Ovary (tissue), 9 donors: ENCODE results near the gene PARM1. TPM values are rescaled to one million over a fixed set of nuclear protein-coding genes. Genes with fewer than 3 reads are reported as not detected.

Source experiments
- DNase-seq, 5 donors: peaks; one replicate each; pipeline ENCODE4 v3.0.0-alpha.2; 2019 to 2020
- H3K27ac ChIP-seq, 2 donors: fragments of 200-600 bp; one replicate each; pipeline versions ENCODE4 v1.5.1 to v1.8.0; 2019 to 2022
- H3K27me3 ChIP-seq: fragments of 200-600 bp; one replicate; pipeline ENCODE4 v1.8.0; 2022
- H3K36me3 ChIP-seq: fragments of 200-600 bp; sonication (generic); one replicate; pipeline ENCODE4 v1.5.1; 2019
- H3K4me1 ChIP-seq: one replicate; pipeline ENCODE4 v1.8.1; 2013; ENCODE audit warnings: mild to moderate bottlenecking, moderate library complexity; ENCODE audit not compliant: insufficient read depth
- H3K4me3 ChIP-seq: fragments of 200-600 bp; sonication (generic); one replicate; pipeline ENCODE4 v1.5.1; 2017
- H3K9me3 ChIP-seq, 2 donors: fragments of 200-600 bp in 1 of 2; sonication (generic) in 1 of 2; one replicate each; pipeline versions ENCODE4 v1.5.1 to v1.8.1; 2013 to 2019; ENCODE audit warnings: mild to moderate bottlenecking in 1 of 2, moderate library complexity in 1 of 2
- EP300 ChIP-seq: sonication (generic); formaldehyde crosslinking; IDR thresholded peaks from one replicate; pipeline ENCODE4 v1.6.1; 2017; ENCODE audit warnings: antibody characterized with exemption
- POLR2A ChIP-seq: fragments of 450-650 bp; IDR thresholded peaks from one replicate; pipeline ENCODE4 v1.6.1; 2017; ENCODE audit warnings: antibody characterized with exemption, mild to moderate bottlenecking, moderate library complexity
- WGBS, 3 donors: extraction: QIAGEN DNeasy Blood & Tissue Kit in 1 of 3; methylation state at CpG; one replicate each; pipeline versions ENCODE4 v1.1.5 to v1.1.7; 2013 to 2017; 5-methylcytosine and 5-hydroxymethylcytosine counted together
- intact Hi-C, 4 donors: fragments of 100-400 bp; cut with DNase I; formaldehyde crosslinking; loops; one replicate each; pipeline versions ENCODE4 v1.11.0 to v1.15.1; 2022 to 2023
- polyA plus RNA-seq, 2 donors: library from polyadenylated mRNA; stranded (reverse); fragments of 200-250 nt in 1 of 2; fragments of 350-450 nt in 1 of 2; fragmentation: Illumina TruSeq in 1 of 2; extraction: RNeasy Lipid Tissue Mini Kit (QIAGEN cat#74804) in 1 of 2; gene quantifications; one replicate each; pipeline ENCODE4 v1.2.3, GENCODE V29; 2013 to 2014
- total RNA-seq, 7 donors: library from RNA; depleted of rRNA in 2 of 7; stranded (reverse); fragments of >200 nt in 2 of 7; fragmentation: NEBNext Ultra II Directional in 3 of 7; extraction: Animal tissue kit (Norgen Biotek cat#: 25700) in 3 of 7; gene quantifications; one replicate each; pipeline versions ENCODE4 v1.1.0 to v1.2.4, GENCODE V29; 2016 to 2023
- TF ChIP-seq, protein P1 (sequence below), 3 donors: fragments of 450-650 bp in 2 of 3; fragments of 200-600 bp in 1 of 3; IDR thresholded peaks; one replicate each; pipeline versions ENCODE4 v1.5.1 to v1.8.0; 2016 to 2022; ENCODE audit warnings: antibody characterized with exemption in 3 of 3, mild to moderate bottlenecking in 1 of 3
- donor health status: DM: no; HTN: no; CAD: no; lungs with moderate emphysema.
- donor health status: DM: no; HTN: no; CAD: no.
- donor health status: Bipolar disorder and iron deficiency.
- donor health status: DM: yes; HTN: yes; CAD: no.
- donor health status: DM: no; HTN: no; CAD: no.
- donor health status: DM: yes; HTN: yes; CAD: no.

Gene PARM1
- total and polyA plus RNA-seq, 9 donors, result 1.9 to 90.1 (median 12.6) TPM

DNA sequence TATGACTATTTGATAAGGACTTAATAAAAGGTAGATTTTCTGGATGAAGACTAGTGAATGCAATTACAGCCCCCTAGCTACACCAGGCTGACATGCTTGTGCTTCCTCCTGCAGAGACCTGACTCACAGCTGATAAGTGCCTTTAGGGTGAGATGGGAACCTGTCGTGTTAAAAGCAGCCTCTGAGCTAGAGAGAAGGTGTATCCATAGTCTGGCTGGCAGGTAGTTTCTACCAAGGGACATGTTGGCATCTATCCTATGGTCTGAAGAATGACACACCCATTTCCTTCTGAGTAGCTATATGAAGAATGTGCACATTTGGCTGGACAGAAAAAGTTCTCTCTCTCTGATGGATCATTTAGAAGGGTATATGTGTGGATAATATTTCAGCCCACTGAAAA, 64.1 kb downstream of the PARM1 start:
- no peak overlapping the region for H3K4me3 ChIP-seq
- no peaks in the 10 kb centered on the region for H3K36me3 ChIP-seq
- no peak for DNase-seq
- intact Hi-C loops, result no loop called here
- H3K27me3 ChIP-seq, result no peaks in the 10 kb centered on the region
- H3K4me1 ChIP-seq, result no peaks in the 10 kb centered on the region
- H3K9me3 ChIP-seq, result no peaks in the 10 kb centered on the region
- TF ChIP-seq POLR2A (no peak), EP300 (no peak)
- TF ChIP-seq, protein P1, sequence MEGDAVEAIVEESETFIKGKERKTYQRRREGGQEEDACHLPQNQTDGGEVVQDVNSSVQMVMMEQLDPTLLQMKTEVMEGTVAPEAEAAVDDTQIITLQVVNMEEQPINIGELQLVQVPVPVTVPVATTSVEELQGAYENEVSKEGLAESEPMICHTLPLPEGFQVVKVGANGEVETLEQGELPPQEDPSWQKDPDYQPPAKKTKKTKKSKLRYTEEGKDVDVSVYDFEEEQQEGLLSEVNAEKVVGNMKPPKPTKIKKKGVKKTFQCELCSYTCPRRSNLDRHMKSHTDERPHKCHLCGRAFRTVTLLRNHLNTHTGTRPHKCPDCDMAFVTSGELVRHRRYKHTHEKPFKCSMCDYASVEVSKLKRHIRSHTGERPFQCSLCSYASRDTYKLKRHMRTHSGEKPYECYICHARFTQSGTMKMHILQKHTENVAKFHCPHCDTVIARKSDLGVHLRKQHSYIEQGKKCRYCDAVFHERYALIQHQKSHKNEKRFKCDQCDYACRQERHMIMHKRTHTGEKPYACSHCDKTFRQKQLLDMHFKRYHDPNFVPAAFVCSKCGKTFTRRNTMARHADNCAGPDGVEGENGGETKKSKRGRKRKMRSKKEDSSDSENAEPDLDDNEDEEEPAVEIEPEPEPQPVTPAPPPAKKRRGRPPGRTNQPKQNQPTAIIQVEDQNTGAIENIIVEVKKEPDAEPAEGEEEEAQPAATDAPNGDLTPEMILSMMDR (IDR thresholded peaks at IDR 0.05), result no peak
- WGBS, 3 donors, result 38 to 46% (median 44%) methylated on average over 1 of the region's 1 CpG
- H3K27ac ChIP-seq, result no peak overlapping the region

DNA sequence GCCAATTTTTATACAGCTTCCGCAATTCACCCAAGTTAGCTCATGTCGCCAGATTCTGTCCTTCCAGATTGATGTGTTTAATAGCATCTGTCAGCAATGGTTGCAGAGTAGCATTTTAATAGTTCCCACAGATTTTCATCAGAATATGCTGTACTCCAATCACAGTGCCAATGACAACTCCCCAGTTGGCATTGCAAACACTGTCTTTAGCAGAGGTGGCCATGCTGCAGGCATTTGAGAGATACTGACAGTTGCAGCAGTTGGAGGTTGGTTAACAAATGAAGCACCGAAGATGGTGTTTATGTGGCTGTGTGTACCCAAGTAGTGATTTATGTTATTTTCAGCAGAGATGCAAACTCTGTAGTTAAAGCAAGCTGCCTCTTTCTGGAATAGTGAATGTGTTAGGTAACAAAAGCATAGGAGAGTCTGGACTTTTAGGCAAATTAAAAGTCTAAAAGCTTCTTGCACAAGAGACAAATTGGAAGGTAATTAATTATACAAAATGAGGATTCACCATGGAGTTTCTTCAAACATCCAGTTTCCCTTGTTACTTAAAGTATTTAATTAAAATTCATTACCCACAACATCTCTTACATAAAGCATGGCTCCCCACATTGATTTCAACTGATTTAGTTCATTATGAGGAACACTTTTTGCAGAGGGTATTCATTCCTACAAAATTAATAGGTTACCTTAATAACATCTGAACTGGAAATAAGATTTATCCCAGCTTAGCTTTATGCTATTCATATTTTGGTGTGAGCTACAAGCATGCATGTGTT, 65.2 kb downstream of the PARM1 start:
- 71 to 75% (median 73%) methylated on average over 3 of the region's 3 CpGs for WGBS, 3 donors
- H3K4me1 ChIP-seq, result no peaks in the 10 kb centered on the region
- no peak overlapping the region for H3K27ac ChIP-seq
- no peak for DNase-seq
- TF ChIP-seq POLR2A (no peak), EP300 (no peak)
- TF ChIP-seq, protein P1 (IDR thresholded peaks at IDR 0.05), result no peak
- no peak overlapping the region for H3K4me3 ChIP-seq
- H3K9me3 ChIP-seq, result no peaks in the 10 kb centered on the region
- H3K36me3 ChIP-seq, result no peaks in the 10 kb centered on the region
- no peaks in the 10 kb centered on the region for H3K27me3 ChIP-seq
- intact Hi-C loops, result no loop called here

DNA sequence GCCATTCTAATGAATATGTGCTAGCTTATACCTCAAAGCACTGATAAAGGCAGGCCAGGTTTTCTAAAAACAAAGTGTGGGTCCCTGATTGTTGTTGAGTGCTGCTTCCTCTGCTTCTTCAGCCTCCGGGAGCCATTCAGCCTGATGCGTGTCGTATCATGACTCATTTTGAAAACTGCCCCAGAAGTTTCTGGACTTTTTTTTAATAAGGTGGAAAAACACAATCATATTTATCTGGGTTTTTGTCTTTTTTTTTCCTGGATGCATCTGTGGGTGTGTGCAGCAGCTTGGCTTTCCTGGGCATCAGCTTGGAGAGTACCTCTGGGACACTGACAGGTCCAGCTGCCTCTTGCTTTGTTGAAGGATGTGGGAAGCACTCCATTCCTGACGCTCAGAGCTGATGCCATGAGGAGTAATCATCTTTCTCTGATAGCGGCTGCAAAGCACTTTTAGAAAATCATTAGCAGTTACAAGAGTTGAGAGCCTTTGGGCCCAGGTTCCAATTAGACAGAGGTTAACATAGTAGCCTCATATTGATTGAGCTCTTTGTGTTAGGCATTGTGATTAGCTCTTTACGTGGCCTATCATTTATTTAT, 66.9 kb downstream of the PARM1 start:
- H3K4me1 ChIP-seq, result no peaks in the 10 kb centered on the region
- H3K9me3 ChIP-seq, result no peaks in the 10 kb centered on the region
- intact Hi-C loops, result no loop called here
- H3K36me3 ChIP-seq, result no peaks in the 10 kb centered on the region
- TF ChIP-seq, protein P1 (IDR thresholded peaks at IDR 0.05), result no peak
- TF ChIP-seq POLR2A (no peak), EP300 (no peak)
- no peak overlapping the region for H3K27ac ChIP-seq
- no peak for DNase-seq
- 70 to 74% (median 74%) methylated on average over 6 of the region's 6 CpGs for WGBS, 3 donors
- H3K4me3 ChIP-seq, result no peak overlapping the region
- no peaks in the 10 kb centered on the region for H3K27me3 ChIP-seq

GRCh38 chr4:75001871-75002270, 69.0 kb downstream of the PARM1 start:
- intact Hi-C loops, result no loop called here
- DNase-seq, result no peak
- Histone ChIP-seq H3K27me3 (no peaks in the 10 kb centered on the region), H3K36me3 (no peaks in the 10 kb centered on the region), H3K4me3 (no peak overlapping the region), H3K9me3 (no peaks in the 10 kb centered on the region), H3K4me1 (no peaks in the 10 kb centered on the region), H3K27ac (no peak overlapping the region)
- TF ChIP-seq, protein P1 (IDR thresholded peaks at IDR 0.05), result no peak
- no peak for TF ChIP-seq EP300
- TF ChIP-seq POLR2A, result no peak
- WGBS, 3 donors, result 94 to 100% (median 97%) methylated on average over 2 of the region's 2 CpGs
